ENCODE measurements around the gene KIF13A. TPM values are rescaled to one million over a fixed set of nuclear protein-coding genes. Genes with fewer than 3 reads are reported as not detected.
"Not testable (repeated sequence)": the region's sequence is repeated elsewhere in the genome, so short reads cannot be mapped to it uniquely, and the experiment has no call there.

KIF13A gene
- total RNA-seq, 1 experiment from 2014 or later, result 12.7 TPM

DNA sequence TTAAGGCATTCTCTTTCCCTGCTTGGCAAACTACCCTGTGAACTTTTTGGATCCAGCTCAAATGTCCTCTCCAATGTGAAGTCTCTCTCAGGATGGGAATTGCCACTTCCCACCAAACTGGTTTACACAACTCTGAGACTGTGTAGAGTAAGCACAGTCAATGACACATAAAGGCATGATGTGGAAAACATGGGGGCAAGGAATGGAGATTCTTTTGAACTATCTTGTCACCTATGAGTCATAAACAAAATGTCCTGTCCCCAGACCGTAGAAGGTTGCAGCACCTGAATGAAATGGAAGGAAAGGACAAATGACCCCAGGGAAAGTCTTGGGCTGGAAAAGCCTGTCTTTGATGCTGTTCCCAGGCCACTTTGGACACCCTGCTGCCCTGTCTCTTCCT is 11.0 kb upstream of the KIF13A start:
- no peak for DNase-seq (ENCODE audit: low spot score)

DNA sequence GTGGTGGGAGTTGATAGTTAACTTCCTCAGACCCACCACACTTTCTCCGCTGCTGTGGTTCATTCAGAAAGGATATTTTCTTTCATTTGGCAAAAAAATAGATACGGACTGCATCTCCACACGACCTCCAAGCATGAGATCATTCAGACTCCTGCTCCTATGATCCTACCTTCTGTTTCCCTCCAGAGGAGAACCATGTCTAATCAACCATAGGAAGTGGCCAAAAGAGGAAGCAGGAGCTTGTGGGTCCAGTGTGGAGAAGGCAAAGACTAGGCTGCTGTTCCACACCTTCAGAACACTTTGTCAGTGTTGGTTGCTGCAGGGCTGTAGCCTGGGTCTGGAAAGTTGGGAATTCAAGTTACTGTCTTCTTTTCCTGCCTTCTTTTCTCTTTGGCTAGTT is 10.6 kb upstream of the KIF13A start:
- DNase-seq (ENCODE audit: low spot score), result no peak

DNA sequence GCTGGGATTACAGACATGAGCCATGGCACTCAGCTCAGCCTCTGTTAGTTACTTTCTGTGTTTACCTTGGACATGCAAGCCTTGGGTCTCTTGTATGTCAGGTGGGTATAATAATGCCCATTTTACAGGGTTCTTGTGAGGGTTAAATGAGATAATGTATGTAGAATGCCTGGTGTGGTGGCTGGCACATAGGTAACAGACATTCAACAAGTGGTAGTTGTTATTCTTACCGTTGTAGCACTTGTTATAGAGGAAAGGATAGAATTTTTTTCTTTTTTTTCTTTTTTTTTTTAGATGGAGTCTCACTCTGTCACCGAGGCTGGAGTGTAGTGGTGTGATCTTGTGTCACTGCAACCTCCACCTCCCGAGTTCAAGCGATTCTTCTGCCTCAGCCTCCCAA is 8.0 kb upstream of the KIF13A start:
- DNase-seq (ENCODE audit: low spot score), result no peak

DNA sequence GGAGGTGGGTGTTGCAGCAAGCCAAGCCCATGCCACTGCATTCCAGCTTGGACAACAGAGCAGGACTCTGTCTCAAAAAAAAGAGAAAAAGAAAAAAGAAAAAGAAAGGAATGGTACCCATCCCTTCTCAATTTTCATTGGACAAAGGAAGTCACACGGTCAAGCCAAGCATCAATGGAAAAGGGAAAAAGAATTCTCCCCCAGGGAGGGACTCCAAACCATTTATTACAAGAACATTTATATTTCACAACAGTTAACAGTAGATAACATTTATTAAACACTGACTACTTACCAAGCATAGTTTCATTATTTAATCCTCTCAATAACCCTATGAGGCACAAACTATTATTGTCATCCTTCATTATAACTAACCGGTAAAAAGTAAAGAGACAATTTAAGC is 6.6 kb upstream of the KIF13A start:
- no peak for DNase-seq (ENCODE audit: low spot score)

DNA sequence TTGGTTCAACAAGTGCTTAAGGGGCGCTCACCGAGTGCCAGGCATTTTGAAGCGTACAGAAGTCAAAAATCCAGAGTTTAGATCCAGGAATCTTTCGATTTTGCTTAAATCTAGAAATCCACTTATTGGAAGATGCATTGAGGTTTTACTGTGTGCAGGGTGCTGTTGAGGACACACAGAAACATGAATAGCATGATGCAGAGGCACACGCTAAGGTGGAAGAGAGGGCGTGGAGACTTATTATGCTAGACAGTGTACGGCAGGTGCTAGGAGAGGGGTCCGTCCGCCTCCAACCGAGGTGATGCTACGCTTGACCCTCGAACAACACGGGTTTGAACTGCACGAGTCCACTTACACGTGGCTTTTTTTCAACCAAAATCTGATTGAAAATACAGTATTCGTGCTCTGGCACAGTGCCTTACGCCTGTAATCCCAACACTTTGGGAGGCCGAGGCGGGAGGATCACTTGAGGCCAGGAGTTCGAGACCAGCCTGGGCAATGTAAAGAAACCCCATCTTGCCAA is 1.0 kb upstream of the KIF13A start:
- no peak for DNase-seq (ENCODE audit: low spot score)

DNA sequence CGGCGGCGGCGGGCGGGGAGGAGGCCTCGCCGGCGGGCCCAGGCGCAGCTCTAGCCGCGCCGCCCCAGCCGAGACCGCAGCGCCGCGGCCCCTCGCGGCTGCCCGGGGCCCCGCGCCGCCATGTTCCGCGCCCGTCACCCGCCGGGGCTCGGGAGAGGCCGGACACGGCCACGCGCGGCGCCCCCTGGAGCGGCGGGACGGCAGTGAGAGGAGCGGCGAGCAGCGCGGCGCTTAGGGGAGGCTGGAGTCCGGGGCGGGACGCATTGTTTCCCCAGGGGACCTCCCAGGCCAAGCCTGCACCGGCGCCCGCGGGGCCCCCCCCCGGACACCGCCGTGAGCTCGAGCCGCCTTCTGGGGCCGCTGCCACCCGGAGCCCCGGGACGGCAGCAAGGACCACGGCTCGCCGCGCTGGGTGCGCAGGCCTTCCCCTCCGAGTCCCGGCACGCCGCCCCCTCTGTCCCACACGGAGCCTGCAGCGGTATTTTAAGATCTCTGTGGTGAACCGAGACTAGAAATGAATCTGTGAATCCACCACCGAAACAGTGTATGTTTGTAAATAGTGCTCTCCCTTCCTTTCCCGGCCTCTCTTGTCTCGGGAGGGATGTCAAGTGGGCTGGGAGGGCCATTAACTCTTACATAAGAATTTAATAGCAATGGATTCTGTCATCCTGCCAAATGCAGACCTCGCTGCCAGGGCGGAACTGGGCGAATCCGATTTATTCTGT is 424 bp upstream of the KIF13A start:
- DNase-seq (ENCODE audit: low spot score), result peak; percentile 45

DNA sequence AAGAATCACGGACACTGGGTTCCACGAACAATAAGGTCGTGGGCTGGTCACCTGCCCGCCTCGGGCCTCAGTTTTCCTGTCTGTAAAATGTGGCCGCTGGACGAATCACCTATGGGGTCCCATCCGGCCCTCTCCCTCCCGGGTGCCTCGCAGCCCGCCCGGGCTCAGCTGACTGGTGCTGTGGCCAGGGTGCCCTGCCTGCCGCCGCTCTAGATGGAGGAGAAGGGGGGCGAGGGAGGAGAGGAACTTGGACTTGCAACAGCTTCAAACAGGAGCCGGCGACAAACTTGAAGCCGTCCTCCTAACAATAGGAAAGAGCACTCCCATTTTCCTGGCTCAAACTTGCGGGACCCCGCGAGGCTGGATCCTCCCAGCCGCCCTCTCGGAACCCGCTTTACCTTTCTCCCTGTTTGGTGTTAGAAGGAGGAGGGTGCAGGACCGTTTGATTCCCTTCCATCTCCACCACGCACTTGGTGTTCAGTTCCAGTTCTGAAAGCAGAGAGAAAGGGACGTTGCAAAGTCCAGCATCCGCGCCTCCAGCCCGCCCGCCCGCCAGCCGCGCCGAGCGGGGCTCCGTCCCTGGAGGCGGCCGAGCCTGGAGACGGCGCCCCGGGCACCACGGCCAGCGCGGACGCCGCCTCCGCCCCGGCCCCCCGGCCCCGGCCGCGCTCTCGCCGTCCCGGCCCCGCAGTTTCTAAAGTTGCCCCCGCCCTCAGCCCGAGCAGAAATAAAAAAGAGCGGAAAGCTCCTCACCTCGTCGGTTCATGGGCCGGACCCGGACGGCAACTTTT is 584 bp downstream of the KIF13A start:
- DNase-seq (ENCODE audit: low spot score), result peak; percentile 41

DNA sequence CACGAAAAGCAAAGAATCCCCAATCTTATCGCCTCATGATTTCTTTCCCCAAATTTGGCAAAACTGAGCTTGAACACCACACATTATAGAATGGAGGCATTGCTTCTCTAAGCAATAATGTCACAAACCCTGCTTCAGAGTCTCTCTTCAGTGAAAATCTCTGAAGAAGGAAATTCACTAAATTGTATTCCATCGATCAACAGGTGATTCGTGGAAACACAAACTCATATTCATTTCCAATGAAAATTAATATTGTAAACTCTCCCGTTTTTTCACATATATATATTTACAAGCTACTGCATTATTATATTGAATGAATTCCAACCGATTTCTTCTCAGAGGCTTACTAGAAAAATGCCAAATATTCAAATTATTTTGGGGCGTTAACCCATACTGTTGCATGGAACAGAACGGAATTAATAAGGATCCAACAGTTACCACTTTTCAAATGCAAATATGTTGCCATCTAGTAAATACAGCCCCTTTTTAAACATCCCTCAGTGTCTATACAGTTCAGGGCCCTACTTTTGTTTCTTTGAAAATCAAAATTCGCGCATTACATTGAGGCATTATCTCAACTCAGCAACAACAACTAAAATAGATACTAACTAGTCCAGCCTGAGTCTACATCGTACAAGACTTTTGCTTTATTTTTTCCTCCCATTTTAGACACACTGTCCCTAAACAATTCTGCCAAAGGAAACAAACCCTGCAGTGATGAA is 1.3 kb downstream of the KIF13A start:
- DNase-seq (ENCODE audit: low spot score), result no peak

DNA sequence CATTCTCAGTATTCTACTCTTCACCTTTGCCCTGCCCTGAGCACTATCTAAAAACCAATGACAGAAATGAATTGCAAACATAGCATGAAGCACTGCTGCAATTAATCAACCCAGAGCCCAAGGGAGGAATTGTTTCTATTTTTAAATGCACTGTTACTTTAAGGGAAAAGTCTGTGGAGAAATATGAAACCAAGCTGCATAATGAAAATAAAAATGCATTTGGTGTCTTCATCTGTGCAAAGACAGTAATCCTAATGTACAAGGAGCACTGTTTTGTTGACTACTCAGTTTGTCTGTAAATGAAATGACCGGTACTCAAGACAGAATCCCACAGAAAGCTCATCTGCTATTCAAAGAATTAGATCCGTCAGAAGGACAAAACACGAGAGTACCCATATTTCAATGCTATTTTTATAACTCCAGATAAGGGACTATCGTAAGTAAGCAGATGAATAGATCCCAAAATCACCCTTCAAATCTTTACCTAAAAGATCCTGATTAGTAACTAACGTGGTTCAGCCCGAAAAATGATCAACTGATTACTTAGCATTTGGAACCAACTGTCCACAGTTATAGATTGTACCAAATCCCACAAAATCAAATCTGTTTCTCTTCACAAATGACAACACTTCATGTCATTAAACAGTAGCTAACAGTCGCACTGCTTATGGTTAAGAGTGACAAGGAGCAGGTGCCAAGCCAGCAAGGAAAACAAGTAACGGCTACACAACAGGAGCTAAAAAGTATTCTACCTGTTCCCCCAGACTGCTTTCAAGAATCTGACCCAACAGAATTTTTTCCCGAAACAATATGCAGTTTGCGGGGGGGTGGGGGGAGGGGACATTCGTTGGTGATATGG is 2.4 kb downstream of the KIF13A start:
- no peak for DNase-seq (ENCODE audit: low spot score)

DNA sequence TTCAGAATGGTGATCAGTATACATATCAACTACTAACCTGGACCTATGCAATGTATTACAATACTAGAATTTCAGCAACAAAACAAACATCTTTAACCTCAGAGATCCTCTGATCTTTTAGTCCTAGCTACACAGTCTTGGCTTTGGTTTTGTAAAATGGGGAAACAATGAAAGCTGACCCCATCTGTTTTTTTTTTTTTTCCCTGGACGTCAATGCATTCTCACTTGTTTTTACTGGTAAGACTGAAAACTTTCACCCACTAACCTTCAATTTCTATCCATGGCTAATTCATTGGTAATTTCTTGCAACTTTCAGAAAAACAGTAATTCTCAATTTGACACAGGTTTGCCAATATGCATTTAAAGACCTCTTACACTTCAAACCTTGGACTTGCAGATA is 3.0 kb downstream of the KIF13A start:
- DNase-seq (ENCODE audit: low spot score), result no peak

DNA sequence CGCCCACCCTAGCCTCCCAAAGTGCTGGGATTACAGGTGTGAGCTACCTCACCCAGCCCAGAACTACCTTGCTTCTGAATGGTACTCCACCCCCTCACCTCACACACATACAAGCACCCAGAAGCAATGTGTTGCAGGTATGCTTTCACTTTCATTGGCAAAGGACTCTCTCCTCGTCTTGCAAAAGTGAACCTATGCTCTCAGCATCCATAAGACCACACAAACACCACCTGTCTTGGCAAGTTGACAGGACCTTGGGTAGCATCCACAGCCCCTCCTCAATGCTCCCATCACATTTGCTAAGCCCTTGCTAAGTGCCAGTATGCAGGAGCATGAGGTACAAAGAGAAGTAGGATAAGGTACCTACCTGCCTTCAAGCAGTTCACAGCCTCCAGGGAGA is 3.7 kb downstream of the KIF13A start:
- DNase-seq (ENCODE audit: low spot score), result no peak

DNA sequence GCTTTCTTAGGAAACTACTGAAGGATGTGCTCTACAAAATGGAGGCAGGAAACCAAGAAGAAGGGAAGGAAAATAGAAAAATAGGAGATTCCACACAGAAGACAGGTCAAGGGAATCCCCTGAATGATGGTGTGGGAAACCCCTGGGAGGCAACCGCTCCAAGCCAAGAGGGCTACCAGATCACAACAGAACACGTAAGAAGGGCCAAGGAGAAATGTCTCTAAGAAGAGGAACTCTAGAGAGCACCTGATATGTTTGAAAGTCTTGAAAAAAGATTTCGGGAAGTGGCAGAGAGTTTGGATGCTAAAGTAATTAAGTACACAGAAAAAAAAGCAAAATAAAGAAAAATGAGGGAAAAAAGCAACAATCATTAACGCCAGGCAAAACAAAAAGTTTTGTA is 7.1 kb downstream of the KIF13A start:
- DNase-seq (ENCODE audit: low spot score), result no peak

DNA sequence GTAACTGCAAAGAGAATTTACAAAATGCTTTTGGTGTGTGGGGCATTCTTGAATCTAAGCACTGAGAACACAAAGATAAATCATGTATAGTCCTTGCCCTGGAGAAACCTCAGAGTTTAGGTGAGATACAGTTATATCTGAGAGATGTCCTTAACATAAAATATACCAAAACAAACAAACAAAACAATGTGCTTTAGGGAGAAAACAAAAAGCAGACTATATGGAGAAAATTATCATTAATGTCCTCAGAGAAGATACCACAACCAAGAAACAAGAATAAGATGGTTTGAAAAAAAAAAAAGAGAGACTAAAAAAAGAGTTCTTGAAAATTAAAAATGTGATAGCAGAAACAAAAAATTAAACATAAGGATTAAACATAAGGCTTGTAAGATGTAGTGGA is 8.0 kb downstream of the KIF13A start:
- no peak for DNase-seq (ENCODE audit: low spot score)

DNA sequence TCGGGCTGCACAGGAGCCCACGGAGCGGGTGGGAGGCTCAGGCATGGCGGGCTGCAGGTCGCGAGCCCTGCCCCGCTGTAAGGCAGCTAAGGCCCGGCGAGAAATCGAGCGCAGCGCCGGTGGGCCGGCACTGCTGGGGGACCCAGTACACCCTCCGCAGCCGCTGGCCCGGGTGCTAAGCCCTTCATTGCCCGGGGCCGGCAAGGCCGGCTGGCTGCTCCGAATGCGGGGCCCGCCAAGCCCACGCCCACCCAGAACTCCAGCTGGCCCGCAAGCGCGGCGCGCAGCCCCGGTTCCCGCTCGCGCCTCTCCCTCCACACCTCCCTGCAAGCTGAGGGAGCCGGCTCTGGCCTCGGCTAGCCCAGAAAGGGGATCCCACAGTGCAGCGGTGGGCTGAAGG is 11.2 kb downstream of the KIF13A start:
- DNase-seq (ENCODE audit: low spot score), result not testable (repeated sequence)

DNA sequence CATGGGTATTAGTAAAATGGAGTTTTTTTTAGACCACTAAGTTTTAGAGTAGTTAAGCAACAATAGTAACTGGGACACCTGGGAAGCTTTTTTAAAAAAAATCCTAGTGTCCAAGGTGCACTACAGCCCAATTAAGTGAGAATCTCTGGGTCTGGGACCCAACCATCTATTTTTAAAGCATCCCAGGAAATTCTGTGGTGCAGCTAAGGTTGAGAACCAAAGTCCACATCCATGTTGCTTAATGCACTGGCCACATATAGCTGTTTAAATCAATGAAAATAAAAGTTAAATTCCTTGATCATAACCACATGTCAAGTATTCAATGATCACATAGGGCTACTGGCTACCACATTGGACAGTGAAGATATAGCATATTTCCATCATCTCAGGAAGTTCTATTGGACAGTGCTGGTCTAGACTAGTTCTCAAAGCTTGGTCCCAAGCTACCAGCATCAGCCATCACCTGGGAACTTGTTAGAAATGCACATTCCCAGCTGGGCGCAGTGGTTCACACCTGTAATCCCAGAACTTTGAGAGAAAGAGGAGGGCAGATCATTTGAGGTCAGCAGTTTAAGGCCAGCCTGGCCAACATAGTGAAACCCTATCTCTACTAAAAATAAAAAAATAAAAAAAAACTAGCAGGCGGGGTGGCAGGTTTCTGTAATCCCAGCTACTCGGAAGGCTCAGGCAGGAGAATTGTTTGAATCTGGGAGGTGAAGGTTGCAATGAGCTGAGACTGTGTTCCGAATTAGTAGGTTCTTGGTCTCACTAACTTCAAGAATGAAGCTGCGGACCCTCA is 12.7 kb downstream of the KIF13A start:
- DNase-seq (ENCODE audit: low spot score), result no peak

DNA sequence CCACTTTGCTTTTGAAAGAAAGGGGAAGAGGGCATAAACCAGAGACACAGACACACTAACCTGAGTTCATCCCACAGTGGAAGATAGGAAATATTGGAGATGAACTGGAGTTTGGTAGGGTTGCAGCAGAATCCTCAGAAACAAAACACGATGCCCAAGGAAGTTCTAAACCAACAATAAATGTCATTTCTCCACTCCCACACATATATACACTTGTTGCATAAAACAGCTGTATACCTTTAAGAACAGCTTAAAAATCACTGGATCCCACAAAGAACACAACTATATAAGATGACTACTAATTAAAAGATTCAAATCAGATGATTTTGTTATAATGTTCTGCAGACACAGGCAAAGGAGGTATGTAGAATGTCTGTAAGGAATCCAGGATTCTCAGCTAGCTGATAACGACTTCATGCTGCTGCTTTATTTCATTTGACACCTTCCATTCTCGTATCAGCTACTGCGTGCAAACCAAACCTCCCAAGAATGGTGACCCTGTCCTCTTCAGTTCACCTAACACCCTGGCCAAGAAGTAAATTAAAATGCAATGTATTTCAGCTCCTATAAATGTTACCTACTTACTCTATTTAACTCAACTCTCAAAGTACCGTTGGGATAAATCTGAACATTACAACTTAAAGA is 14.3 kb downstream of the KIF13A start:
- no peak for DNase-seq (ENCODE audit: low spot score)

DNA sequence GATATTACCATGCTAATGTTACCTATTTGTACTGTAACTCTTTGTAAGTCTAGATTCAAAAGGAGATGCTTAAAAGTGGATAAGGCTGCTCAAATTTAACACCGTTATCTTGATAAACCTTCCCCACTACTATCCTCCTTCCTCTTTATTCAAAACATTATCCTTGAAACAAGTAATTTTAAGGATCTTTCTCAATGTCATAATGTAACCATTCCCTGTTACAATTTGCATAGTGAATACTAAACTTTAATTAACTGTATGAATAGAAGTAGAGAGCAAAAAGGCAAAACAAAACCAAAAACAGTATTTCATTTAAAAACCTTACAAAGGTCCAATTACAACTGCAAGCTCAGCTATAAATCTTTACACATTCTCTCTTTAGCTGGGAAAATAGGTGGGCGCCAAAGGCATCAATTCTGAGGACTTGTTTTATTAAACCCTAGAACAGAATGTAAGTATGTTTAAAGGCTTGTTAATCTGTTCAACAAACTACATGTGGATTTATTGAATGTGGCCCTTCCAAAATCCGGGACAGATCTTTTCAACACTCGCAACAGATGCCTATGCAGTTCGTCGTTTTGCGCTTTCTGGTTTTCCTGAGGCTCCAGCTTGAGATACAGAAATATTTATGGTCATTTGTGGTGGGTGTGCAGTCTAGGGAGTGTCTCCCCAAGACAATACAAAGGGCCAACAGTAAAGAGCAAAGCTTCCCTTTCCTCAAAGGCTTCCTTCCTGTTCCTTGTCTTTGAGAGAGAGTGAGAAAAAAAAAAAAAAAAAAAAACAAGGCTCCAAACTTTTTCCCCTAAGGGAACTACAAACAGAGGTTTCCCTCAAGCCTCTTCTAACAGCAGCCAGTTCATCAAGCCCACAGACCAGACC is 15.1 kb downstream of the KIF13A start:
- DNase-seq (ENCODE audit: low spot score), result no peak

DNA sequence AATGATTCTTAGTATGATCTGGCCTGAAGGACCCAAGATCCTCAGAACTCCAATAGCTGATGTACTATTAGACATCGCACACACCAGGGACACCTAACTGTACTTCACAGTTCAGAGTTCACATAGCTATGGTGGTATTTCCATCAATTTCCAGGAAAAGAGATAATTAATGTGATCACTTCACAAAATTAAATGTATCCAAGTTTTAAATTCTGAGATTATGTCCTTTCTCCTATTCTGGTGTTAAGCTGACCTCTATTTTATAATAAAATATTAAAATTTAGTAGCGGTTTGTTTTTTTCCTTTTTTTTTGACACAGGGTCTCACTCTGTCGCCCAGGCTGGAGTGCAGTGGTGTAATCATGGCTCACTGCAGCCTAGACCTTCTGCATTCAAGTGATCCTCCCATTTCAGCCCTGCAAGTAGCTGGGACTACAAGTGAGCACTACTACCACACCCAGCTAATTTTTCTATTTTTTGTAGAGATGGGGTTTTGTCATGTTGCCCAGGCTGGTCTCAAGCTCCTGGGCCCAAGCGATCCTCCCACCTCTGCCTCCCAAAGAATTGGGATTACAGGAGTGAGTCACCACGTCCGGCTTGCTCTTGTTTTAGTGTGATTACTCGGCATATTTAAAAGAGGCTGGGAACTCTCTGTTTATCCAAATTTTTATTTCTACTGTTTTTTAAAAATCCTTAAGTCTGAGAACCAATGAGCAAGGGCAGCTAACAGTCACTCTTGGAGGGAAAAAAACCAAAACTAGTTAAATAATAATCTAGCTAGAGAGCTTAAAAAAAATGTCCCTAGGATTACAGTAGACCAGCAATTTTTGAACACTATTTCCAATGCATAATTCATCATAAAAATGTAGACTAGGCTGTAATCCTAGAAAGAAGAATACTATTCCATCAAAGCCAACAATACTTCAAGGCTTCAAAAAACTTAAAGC is 16.0 kb downstream of the KIF13A start:
- peak; percentile 77 for DNase-seq (ENCODE audit: low spot score)

Measured in H4 (cell line).